ENCODE results near the gene ZNF26.

Gene ZNF26

DNA sequence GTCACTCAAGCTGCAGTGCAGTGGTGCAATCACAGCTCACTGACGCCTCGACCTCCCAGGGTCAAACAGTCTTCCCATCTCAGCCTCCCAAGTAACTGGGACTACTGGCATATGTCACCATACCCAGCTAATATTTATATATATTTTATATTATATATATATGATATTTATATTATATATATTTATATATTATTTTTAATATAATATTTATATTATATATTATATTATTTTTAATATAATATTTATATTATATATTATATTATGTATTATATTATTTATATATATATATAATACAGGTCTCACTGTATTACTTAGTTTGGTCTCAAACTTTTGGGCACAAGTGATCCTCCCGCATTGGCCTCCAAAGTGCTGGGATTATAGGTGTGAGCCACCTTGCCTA lies 60.5 kb downstream of the ZNF26 start:
- Histone ChIP-seq H3K27ac (ENCODE audit: low read depth, low read length) (no peak overlapping the region), H3K27me3 (ENCODE audit: control insufficient read depth, low read length) (no peaks in the 10 kb centered on the region), H3K9me2 (replicated peaks; ENCODE audit: control insufficient read depth, low read length) (no peaks in the 10 kb centered on the region), H3K4me3 (ENCODE audit: low read length) (no peak overlapping the region), H3K36me3 (ENCODE audit: control insufficient read depth, low read length) (peaks cover 93% of the 10 kb centered on the region), H3K4me2 (ENCODE audit: low read length) (no peak overlapping the region), H3F3A (ENCODE audit: control insufficient read depth, insufficient read depth) (no peaks in the 10 kb centered on the region), H3K79me2 (ENCODE audit: control insufficient read depth, low read length) (peaks cover 3% of the 10 kb centered on the region), H3K9me3 (ENCODE audit: control insufficient read depth, insufficient read depth, low read length) (peaks cover 74% of the 10 kb centered on the region), H4K20me1 (ENCODE audit: control insufficient read depth, insufficient read depth, low read depth, low read length) (no peaks in the 10 kb centered on the region), H3K4me1 (ENCODE audit: control insufficient read depth, low read length) (no peaks in the 10 kb centered on the region)
- TF ChIP-seq EZH2phosphoT487 (IDR thresholded peaks at IDR 0.05; ENCODE audit: borderline replicate concordance, low read length), result no peak
- TF ChIP-seq, protein P1, sequence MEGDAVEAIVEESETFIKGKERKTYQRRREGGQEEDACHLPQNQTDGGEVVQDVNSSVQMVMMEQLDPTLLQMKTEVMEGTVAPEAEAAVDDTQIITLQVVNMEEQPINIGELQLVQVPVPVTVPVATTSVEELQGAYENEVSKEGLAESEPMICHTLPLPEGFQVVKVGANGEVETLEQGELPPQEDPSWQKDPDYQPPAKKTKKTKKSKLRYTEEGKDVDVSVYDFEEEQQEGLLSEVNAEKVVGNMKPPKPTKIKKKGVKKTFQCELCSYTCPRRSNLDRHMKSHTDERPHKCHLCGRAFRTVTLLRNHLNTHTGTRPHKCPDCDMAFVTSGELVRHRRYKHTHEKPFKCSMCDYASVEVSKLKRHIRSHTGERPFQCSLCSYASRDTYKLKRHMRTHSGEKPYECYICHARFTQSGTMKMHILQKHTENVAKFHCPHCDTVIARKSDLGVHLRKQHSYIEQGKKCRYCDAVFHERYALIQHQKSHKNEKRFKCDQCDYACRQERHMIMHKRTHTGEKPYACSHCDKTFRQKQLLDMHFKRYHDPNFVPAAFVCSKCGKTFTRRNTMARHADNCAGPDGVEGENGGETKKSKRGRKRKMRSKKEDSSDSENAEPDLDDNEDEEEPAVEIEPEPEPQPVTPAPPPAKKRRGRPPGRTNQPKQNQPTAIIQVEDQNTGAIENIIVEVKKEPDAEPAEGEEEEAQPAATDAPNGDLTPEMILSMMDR (IDR thresholded peaks at IDR 0.05; ENCODE audit: low read depth, low read length, poor library complexity, severe bottlenecking), result no peak

DNA sequence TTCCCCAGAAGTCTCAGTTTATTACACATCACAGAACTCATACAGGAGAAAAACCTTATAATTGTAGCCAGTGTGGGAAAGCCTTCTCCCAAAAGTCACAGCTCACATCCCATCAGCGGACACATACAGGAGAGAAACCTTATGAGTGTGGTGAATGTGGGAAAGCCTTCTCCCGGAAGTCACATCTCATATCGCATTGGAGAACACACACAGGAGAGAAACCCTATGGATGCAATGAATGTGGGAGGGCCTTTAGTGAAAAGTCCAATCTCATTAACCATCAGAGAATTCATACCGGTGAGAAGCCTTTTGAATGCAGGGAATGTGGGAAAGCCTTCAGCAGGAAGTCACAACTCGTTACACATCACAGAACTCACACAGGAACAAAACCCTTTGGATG lies 71.3 kb downstream of the ZNF26 start:
- Histone ChIP-seq H3K4me1 (ENCODE audit: control insufficient read depth, low read length) (no peaks in the 10 kb centered on the region), H4K20me1 (ENCODE audit: control insufficient read depth, insufficient read depth, low read depth, low read length) (no peaks in the 10 kb centered on the region), H3K4me3 (ENCODE audit: low read length) (no peak overlapping the region), H3K4me2 (ENCODE audit: low read length) (no peak overlapping the region), H3K79me2 (ENCODE audit: control insufficient read depth, low read length) (no peaks in the 10 kb centered on the region), H3K9me3 (ENCODE audit: control insufficient read depth, insufficient read depth, low read length) (peaks cover 69% of the 10 kb centered on the region), H3F3A (ENCODE audit: control insufficient read depth, insufficient read depth) (peaks cover 10% of the 10 kb centered on the region), H3K27ac (ENCODE audit: low read depth, low read length) (no peak overlapping the region), H3K9me2 (replicated peaks; ENCODE audit: control insufficient read depth, low read length) (no peaks in the 10 kb centered on the region), H3K36me3 (ENCODE audit: control insufficient read depth, low read length) (peaks cover 50% of the 10 kb centered on the region), H3K27me3 (ENCODE audit: control insufficient read depth, low read length) (no peaks in the 10 kb centered on the region)
- TF ChIP-seq EZH2phosphoT487 (IDR thresholded peaks at IDR 0.05; ENCODE audit: borderline replicate concordance, low read length), result no peak
- TF ChIP-seq, protein P1 (IDR thresholded peaks at IDR 0.05; ENCODE audit: low read depth, low read length, poor library complexity, severe bottlenecking), result no peak

DNA sequence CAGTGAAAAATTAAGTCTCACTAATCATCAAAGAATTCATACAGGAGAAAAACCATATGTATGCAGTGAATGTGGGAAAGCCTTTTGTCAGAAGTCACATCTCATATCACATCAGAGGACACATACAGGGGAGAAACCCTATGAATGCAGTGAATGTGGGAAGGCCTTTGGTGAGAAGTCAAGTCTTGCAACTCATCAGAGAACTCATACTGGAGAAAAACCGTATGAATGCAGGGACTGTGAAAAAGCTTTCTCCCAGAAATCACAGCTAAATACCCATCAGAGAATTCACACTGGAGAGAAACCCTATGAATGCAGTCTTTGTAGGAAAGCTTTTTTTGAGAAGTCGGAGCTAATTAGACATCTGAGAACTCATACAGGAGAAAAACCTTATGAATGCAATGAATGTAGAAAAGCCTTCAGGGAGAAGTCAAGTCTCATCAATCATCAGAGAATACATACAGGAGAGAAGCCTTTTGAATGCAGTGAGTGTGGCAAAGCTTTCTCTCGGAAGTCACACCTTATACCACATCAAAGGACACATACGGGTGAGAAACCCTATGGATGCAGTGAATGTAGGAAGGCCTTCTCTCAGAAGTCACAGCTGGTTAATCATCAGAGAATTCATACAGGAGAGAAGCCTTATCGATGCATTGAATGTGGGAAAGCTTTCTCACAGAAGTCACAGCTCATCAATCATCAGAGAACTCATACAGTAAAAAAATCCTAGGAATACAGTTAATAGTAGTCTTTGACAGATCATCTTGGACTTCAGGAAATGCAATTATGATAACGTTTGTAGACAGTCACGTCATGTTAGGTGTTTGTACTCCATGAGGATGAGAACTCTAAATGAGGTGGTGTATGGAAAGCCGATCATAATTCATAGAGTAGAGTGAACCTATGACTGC lies 72.3 kb downstream of the ZNF26 start:
- TF ChIP-seq EZH2phosphoT487 (IDR thresholded peaks at IDR 0.05; ENCODE audit: borderline replicate concordance, low read length), result no peak
- TF ChIP-seq, protein P1 (IDR thresholded peaks at IDR 0.05; ENCODE audit: low read depth, low read length, poor library complexity, severe bottlenecking), result no peak
- Histone ChIP-seq H3K9me2 (replicated peaks; ENCODE audit: control insufficient read depth, low read length) (no peaks in the 10 kb centered on the region), H3K4me2 (ENCODE audit: low read length) (no peak overlapping the region), H3K9me3 (ENCODE audit: control insufficient read depth, insufficient read depth, low read length) (peaks cover 73% of the 10 kb centered on the region), H3F3A (ENCODE audit: control insufficient read depth, insufficient read depth) (peaks cover 10% of the 10 kb centered on the region), H3K27me3 (ENCODE audit: control insufficient read depth, low read length) (no peaks in the 10 kb centered on the region), H4K20me1 (ENCODE audit: control insufficient read depth, insufficient read depth, low read depth, low read length) (no peaks in the 10 kb centered on the region), H3K4me3 (ENCODE audit: low read length) (no peak overlapping the region), H3K79me2 (ENCODE audit: control insufficient read depth, low read length) (no peaks in the 10 kb centered on the region), H3K36me3 (ENCODE audit: control insufficient read depth, low read length) (peaks cover 40% of the 10 kb centered on the region), H3K4me1 (ENCODE audit: control insufficient read depth, low read length) (no peaks in the 10 kb centered on the region), H3K27ac (ENCODE audit: low read depth, low read length) (no peak overlapping the region)
